Measurements from ENCODE around the gene IQCF5.
"Not testable (repeated sequence)": the region's sequence is repeated elsewhere in the genome, so short reads cannot be mapped to it uniquely, and the experiment has no call there.

IQCF5 gene

DNA sequence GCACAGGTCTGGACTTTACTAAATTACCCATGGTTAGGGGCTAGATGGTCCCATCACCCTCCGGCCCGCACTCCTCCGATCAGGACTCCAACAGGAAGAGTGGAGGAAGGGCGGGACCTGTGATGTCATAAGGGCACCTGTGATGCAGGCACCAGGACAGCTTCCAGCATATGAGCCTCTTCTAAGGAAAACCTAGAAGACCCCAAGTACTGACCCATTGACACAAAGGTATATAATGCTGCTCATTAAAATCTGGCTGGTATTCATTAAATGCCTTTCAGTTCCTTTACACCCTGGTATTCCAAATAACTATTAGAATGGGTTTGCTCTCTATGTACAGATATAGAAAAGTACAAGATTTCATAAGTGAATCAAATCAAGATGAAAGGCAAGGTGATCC is at the start of gene IQCF5:
Gene IQCF5 (minus strand): TSS at position 101 of the 400 bp plus-strand sequence. CDS start 70 bp downstream, at position 31.
- DNase-seq (ENCODE audit: low read depth), result no peak

- DNase-seq (ENCODE audit: low read depth), result no peak
These were observed 45.7 kb upstream of the IQCF5 start for GRCh38 chr3:51921081-51921578.

DNA sequence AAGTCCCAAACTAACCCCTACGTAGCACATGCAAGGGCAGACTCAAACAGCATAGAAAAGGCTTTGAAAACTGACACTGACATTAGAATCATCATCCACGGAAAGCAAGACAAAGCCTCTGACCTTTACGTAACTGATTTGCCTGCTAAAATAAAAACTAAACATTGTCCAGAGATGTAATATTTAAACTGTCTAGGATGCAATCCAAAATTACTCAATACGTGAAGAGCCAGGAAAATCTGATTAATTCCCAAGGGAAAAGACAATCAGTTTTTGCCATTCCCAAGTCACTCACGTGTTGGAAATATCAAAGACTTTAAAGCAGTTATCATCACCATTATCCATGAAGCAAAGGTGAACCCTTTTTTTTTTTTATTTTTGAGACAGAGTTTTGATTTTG is 41.0 kb upstream of the IQCF5 start:
- no peak for DNase-seq (ENCODE audit: low read depth)

DNA sequence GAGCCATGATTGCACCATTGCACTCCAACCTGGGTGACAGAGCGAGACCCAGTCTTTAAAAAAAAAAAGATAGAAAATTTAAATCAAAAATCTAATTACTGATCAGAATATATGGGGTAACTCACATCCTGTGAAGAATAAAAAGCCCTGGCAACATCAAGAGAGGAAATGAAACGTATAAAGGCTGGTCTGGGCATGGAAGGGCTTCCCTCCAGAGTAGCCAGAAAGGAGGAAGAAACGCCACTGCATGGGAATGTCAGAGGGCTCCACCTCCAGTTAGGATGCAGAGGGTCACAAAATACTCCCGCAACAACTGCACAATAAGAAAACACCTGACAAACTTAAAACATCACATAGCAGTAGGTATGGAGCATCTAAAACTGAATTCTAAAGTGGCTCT is 32.6 kb upstream of the IQCF5 start:
- no peak for DNase-seq (ENCODE audit: low read depth)

DNA sequence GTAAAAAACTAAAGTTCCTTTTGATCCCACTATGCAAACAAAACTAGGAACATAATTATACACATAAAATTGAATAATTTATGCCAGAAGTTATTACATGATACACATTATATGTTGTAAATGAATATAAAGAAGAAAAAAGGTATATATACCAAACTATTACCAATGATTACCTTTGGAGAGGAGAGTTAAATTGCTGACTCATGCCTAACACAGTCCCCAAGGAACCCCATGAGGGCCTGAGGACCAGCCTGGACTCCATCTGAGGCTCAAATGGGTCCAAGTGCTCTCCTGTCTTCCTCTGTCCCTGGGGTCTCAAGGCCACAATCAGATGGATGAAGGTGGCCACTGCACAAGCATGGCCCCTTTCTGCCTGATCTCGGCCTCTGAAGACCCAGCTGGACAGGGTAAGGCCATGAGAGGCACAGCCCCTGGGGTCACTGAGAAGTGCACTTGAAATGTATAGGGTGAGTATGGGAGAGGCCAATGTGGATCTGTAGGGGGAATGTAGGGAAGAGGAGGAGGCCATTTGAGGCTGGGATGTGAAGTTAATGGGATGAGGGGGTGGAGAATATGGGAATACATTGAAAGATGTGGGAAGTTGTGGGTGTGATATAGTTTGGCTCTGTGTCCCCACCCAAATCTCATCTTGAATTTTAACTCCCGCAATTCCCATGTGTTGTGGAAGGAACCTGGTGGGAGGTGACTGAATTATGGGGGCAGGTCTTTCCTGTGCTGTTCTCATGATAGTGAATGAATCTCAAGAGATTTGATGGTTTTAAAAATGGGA is 28.8 kb upstream of the IQCF5 start:
- no peak for DNase-seq (ENCODE audit: low read depth)

DNA sequence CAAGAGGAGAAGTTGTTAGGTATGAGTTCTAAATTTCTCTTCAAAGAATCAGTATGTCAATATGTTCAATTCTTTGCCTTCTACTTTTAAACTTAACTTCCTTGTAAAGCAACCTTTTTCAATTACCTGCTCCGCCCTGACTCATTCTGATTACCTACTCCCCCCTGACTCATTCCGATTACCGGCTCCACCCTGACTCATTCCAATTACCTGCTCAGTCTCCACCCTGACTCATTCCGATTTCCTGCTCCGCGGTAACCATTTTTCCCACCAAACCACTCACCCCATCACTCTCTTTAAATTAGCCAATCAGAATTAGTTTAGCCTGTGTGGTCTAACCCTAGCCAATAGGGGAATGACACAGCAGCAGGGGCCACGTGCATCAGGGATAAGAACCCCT is 27.0 kb upstream of the IQCF5 start:
- DNase-seq (ENCODE audit: low read depth), result not testable (repeated sequence)

GRCh38 chr3:51900043-51900442 is 24.6 kb upstream of the IQCF5 start:
- DNase-seq (ENCODE audit: low read depth), result not testable (repeated sequence)

DNA sequence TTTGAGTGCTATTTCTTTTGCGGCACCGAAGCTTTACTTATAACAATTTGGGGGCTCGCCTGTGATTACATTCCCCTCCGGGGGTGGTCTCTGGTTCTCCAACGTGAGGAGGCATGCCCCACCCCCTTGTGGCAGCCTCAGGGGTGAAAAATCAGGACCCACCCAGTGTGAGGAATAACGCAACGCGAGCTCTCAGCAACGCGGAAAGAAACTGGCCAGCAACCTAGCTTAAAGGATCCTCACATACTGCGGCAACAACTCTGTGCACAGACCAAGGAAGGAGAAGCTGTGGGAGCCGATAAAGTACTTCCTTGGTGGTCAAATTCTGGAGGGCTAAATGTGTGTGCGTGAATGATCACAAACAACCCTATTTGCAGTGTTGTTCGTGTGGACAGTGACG is 22.0 kb upstream of the IQCF5 start:
- DNase-seq (ENCODE audit: low read depth), result no peak

GRCh38 chr3:51896607-51897305 is 21.4 kb upstream of the IQCF5 start:
- DNase-seq (ENCODE audit: low read depth), result no peak

- no peak for DNase-seq (ENCODE audit: low read depth)
These were observed 19.5 kb upstream of the IQCF5 start for GRCh38 chr3:51894939-51895338.

DNA sequence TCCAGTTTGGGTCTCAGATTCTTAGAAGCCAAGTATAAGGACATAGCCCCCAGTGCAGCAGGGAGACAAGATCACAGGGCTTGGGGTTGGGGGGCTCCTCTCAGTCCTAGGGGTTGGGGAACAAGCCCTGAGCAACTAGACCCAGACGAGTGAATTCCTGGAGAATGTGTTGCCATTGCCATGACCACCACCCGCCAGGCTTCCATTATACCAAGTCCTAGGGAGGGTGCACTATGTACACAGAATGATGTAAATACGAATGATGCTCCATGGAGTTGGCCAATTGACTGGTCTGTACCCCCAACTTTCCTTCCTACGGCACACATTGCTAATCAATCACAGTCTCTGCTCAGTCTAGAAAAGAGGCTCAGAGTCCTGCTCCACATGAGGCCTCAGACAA is 19.0 kb upstream of the IQCF5 start:
- no peak for DNase-seq (ENCODE audit: low read depth)

- no peak for DNase-seq (ENCODE audit: low read depth)
These were observed 16.0 kb upstream of the IQCF5 start for GRCh38 chr3:51891242-51892039.

DNA sequence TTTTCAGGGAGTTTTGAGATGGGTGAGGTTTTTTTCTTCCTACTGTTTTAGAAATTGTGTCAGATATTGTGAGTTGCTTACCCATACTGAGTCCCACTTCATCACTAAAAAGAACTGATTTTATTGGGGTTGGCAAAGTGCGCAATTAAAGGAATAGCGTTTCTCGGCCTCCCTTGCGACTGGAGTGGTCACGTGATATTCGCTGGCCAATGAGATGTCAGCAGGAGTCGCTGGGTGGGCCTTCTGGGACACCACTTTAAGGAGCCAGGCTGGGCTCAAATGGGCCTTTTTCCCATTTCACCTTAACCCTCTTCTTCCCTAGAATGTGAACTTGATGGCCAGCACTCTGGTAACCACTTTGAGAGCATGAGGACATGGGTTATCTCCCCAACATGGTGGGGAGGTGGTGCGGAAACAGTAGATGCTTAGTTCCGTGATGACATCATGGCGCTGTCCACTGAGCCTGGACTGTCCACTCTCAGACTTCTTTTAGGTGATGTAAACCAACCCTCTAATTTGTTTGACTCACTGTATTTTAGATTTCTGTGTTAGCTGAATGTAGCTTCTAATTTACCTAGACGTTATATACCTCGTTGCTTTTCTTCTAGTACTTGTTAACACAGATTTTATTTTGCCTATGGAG is 13.2 kb upstream of the IQCF5 start:
- DNase-seq (ENCODE audit: low read depth), result no peak

DNA sequence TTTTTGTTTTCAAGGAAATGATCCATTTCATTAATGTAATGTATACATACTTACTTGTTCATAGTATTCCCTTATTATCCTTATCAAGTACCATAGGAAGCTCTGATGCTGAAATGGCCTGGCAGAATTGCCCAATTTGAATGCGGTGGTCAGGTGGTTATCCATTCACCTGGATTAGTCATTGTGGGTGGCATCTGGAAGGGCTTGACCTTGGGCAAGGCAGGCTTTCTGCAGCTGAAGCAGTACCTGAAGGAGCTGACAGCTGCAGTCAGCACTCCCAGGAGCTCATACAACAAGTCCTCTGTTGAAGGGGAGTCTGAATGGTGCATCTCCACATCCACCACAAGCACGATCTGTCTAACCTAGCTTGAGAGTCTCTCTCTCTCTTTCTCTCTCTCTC is 12.2 kb upstream of the IQCF5 start:
- DNase-seq (ENCODE audit: low read depth), result no peak

GRCh38 chr3:51886447-51886846 is 11.0 kb upstream of the IQCF5 start:
- DNase-seq (ENCODE audit: low read depth), result no peak

DNA sequence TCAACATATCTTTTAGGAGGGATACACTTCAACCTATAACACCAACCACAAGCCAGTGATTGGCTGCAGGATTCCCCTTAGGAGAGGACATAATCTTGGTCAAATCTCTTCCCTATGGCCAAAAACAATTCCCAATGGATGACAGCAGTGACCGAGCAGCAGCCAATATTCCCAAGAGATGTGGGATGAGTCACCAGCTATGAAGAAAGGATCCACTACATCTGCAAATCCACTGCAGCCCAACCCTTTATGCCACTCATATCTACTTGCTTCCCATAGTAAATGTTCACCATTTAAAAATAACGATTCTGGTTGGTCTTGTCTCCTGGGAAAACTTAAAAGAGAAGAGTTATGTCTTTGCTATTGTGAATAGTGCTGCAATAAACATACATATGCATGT is 4.5 kb upstream of the IQCF5 start:
- no peak for DNase-seq (ENCODE audit: low read depth)

DNA sequence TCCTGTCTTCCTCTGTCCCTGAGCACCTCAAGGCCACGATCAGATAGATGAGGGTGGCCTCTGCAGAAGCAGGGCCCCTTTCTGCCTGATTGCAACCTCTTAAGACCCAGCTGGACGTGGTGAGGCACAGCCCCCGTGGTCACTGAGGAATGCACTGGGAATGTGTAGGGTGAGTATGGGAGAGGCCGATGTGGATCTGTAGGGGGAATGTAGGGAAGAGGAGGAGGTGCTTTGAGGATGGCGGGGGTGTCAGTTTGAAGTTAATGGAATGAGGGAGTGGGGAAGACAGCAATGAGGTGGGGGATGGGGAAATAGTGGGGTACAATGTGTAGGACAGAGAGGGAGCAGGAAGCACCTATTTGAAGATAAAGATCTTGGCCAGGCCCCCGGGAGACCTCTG is 785 bp upstream of the IQCF5 start:
- DNase-seq (ENCODE audit: low read depth), result no peak

GRCh38 chr3:51874889-51875288 is 512 bp downstream of the IQCF5 start:
- DNase-seq (ENCODE audit: low read depth), result no peak

DNA sequence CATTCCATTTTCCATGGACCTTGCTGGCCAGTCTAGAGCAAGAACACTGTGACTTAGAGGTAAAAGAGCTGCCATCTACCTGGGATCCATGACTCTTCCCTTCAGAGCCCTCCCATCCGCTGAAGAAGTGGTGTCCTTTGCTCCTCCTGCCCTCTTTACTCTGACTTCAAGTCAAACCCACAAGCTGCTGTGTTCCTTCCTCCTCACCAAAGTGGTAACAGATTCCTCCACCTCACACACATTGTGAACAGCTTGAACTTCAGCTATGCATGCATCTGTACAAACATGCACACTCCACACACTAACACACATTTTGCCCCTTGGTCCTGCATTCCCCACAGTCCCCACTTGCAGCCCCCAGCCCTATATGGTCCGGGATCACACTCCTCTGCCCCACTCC is 990 bp downstream of the IQCF5 start:
- DNase-seq (ENCODE audit: low read depth), result no peak

- DNase-seq (ENCODE audit: low read depth), result no peak
These were observed 1.5 kb downstream of the IQCF5 start for GRCh38 chr3:51873876-51874275.

- DNase-seq (ENCODE audit: low read depth), result no peak
These were observed 2.1 kb downstream of the IQCF5 start for GRCh38 chr3:51873253-51873766.

DNA sequence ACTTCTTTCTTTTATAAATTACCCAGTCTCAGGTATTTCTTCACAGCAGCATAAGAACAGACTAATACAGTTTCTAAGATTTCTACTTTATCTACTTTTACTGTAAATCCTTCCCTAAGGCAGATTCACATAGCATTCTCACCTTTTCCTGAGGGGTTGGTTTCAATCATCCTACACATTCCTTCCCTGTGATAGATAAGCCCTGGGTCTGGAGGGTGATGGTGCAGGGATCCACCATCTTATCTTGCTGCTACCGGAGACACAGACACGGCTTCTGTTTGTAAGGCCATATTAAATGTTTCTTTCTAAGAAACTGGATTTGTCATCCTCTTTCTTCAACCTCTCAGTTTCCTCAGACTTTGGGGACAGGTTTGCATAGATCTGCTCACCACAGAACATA is 6.1 kb downstream of the IQCF5 start:
- no peak for DNase-seq (ENCODE audit: low read depth)
